GM13976 (cell line): ENCODE data around the gene STK39.

Experiments
- DNase-seq: peaks from one replicate; pipeline ENCODE4 v3.0.0; 2012; ENCODE audit warnings: low spot score
- in situ Hi-C: fragments of 300-500 bp; cut with MboI; formaldehyde crosslinking; loops from one replicate; pipeline ENCODE4 v1.12.0; 2022; ENCODE audit warnings: low sequenced_read_pairs, mixed read lengths, inconsistent platforms; ENCODE audit not compliant: unreplicated experiment
- TF ChIP-seq, protein P1 (sequence below): IDR thresholded peaks from 2 replicates; pipeline ENCODE4 v1.5.1; 2012; ENCODE audit warnings: borderline replicate concordance, mild to moderate bottlenecking; ENCODE audit not compliant: insufficient read depth; ENCODE audit errors: extremely low read depth, missing control alignments, control extremely low read depth

The STK39 gene

GRCh38 chr2:168030862-168031624 lies 216.4 kb downstream of the STK39 start:
- in situ Hi-C loops = no loop called here
- TF ChIP-seq, protein P1, sequence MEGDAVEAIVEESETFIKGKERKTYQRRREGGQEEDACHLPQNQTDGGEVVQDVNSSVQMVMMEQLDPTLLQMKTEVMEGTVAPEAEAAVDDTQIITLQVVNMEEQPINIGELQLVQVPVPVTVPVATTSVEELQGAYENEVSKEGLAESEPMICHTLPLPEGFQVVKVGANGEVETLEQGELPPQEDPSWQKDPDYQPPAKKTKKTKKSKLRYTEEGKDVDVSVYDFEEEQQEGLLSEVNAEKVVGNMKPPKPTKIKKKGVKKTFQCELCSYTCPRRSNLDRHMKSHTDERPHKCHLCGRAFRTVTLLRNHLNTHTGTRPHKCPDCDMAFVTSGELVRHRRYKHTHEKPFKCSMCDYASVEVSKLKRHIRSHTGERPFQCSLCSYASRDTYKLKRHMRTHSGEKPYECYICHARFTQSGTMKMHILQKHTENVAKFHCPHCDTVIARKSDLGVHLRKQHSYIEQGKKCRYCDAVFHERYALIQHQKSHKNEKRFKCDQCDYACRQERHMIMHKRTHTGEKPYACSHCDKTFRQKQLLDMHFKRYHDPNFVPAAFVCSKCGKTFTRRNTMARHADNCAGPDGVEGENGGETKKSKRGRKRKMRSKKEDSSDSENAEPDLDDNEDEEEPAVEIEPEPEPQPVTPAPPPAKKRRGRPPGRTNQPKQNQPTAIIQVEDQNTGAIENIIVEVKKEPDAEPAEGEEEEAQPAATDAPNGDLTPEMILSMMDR = no peak
- DNase-seq = no peak

- TF ChIP-seq, protein P1 = no peak
- DNase-seq = no peak
- in situ Hi-C loops = no loop called here
Measured at GRCh38 chr2:168029071-168029470, 218.3 kb downstream of the STK39 start.

GRCh38 chr2:168028362-168028761 lies 219.0 kb downstream of the STK39 start:
- TF ChIP-seq, protein P1 = no peak
- in situ Hi-C loops = no loop called here
- DNase-seq = no peak

DNA sequence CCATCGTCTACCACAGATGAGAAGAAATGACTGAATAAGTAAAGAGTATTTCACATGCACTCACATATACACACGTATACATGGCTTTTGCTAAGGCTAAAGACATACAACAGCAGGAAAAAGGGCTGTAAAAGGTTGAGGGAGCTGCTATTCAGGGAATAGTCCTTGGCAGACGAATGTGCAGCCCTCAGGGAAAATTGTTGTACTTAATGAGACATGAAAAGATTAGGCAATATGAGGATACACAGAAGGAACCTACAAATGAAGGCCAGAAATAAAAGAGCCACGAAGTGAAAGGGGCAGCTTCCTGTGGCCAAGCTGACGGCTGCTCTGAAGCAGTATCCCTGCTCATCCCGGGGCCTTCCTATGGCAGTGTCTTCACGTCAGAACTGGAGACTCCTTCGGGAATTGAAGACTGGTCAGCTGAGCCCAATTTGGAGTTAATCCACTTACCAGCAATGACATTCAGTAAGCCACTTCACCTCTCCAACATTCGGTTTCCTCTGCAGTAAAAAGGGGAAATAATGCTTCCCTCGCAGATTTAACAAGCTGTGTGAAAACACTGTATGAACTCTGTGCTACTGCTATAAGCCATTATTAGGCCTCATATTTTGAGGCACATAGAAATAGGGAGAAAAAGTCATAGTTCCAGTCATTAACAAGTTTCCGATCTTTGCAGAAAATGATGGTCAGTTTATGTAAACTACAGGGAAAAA lies 221.8 kb downstream of the STK39 start:
- TF ChIP-seq, protein P1 = no peak
- in situ Hi-C loops = no loop called here
- no peak for DNase-seq

DNA sequence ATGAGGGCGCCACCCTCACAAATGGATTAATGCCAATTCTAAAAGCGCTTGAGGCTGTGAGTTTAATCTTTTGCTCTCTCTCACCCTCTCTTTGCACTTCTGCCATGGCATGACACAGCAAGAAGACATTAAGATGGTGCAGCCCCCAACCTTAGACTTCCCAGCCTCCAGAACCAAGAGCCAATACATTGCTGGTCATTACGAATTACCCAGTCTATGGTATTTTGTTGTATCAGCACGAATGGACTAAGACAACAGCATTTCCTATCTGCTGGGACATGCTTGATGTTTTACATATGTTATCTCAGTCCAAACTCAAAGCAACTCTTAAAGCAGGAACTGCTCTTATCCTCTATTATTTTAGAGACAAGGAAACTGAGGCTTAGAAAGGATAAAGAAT lies 222.9 kb downstream of the STK39 start:
- in situ Hi-C loops = no loop called here
- TF ChIP-seq, protein P1 = no peak

GRCh38 chr2:168021800-168022587 lies 225.4 kb downstream of the STK39 start:
- TF ChIP-seq, protein P1 = no peak
- in situ Hi-C loops = no loop called here
- no peak for DNase-seq

More for the DNA sequence above, 222.9 kb downstream of the STK39 start:
- DNase-seq = no peak
